ENCODE results near the gene PRRG1.
"Not testable (repeated sequence)": the region's sequence is repeated elsewhere in the genome, so short reads cannot be mapped to it uniquely, and the experiment has no call there.

PRRG1 gene

DNA sequence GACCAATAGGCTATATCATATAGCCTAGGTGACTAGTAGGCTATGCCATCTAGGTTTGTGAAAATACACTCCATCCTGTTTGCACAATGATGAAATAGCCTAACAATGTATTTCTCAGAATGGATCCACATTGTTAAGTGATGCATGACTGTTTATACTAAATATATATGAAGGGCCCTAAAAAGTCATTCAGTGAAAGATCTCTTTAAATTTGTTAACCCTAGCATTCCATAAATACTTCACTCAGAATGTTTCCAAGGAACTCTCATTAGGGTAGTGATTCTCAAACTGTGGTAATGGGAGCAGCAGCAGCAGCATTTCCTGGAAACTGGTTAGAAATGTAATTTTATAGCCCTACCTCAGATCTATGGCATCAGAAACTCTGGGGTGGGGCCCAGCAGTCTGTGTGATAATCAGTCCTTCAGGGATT lies 74.9 kb downstream of the PRRG1 start:
- DNase-seq (no peak), ATAC-seq (no peak)
- Mint-ChIP-seq H3K27me3 (no peaks in the 10 kb centered on the region), H3K4me1 (no peaks in the 10 kb centered on the region), H3K4me3 (no peak overlapping the region), H3K9me3 (no peaks in the 10 kb centered on the region), H3K27ac (no peak overlapping the region)

- no peak overlapping the region for H3K4me3 Mint-ChIP-seq
- H3K4me1 Mint-ChIP-seq, result no peaks in the 10 kb centered on the region
- no peaks in the 10 kb centered on the region for H3K9me3 Mint-ChIP-seq
- H3K27me3 Mint-ChIP-seq, result no peaks in the 10 kb centered on the region
- ATAC-seq (no peak), DNase-seq (no peak)
- H3K27ac Mint-ChIP-seq, result no peak overlapping the region
These were observed 76.2 kb downstream of the PRRG1 start for GRCh38 chrX:37425370-37425769.

GRCh38 chrX:37428962-37429361 lies 79.8 kb downstream of the PRRG1 start:
- not testable (repeated sequence) for H3K4me1 Mint-ChIP-seq, H3K27me3 Mint-ChIP-seq, DNase-seq, H3K4me3 Mint-ChIP-seq, ATAC-seq, H3K27ac Mint-ChIP-seq, H3K9me3 Mint-ChIP-seq

DNA sequence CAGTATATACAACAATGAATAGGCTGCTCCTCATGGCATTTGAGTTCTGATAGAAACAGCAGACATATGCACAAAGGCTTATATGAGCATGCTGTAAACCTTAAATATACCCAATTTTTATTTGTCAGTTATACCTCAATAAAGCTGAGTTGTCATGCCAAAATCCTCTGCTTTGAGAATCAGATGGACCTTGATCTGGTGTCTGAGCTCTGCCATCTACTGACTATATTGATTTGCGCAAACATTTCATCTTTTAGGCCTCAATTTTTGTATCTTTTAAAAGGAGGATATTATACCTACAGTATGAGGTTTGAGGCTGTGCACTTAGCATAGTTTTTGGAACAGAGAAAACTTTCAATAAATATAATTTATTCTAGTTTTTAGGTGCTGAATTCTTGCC lies 85.2 kb downstream of the PRRG1 start:
- Mint-ChIP-seq H3K4me1 (no peaks in the 10 kb centered on the region), H3K9me3 (no peaks in the 10 kb centered on the region), H3K4me3 (no peak overlapping the region), H3K27me3 (no peaks in the 10 kb centered on the region), H3K27ac (no peak overlapping the region)
- DNase-seq (no peak), ATAC-seq (no peak)

GRCh38 chrX:37437160-37437559 lies 88.0 kb downstream of the PRRG1 start:
- no peaks in the 10 kb centered on the region for H3K4me1 Mint-ChIP-seq
- no peak overlapping the region for H3K27ac Mint-ChIP-seq
- no peak for DNase-seq
- no peaks in the 10 kb centered on the region for H3K9me3 Mint-ChIP-seq
- no peak overlapping the region for H3K4me3 Mint-ChIP-seq
- no peak for ATAC-seq
- H3K27me3 Mint-ChIP-seq, result no peaks in the 10 kb centered on the region

- DNase-seq, result no peak
- Mint-ChIP-seq H3K4me1 (no peaks in the 10 kb centered on the region), H3K9me3 (no peaks in the 10 kb centered on the region), H3K4me3 (no peak overlapping the region), H3K27me3 (no peaks in the 10 kb centered on the region), H3K27ac (no peak overlapping the region)
- no peak for ATAC-seq
These were observed 92.2 kb downstream of the PRRG1 start for GRCh38 chrX:37441377-37441776.

- no peak for DNase-seq
- H3K27ac Mint-ChIP-seq, result no peak overlapping the region
- ATAC-seq, result no peak
- no peaks in the 10 kb centered on the region for H3K27me3 Mint-ChIP-seq
- no peaks in the 10 kb centered on the region for H3K9me3 Mint-ChIP-seq
- H3K4me1 Mint-ChIP-seq, result no peaks in the 10 kb centered on the region
- H3K4me3 Mint-ChIP-seq, result no peak overlapping the region
These were observed 96.0 kb downstream of the PRRG1 start for GRCh38 chrX:37445182-37445581.

GRCh38 chrX:37453821-37454220 lies 104.7 kb downstream of the PRRG1 start:
- Mint-ChIP-seq H3K27ac (no peak overlapping the region), H3K9me3 (no peaks in the 10 kb centered on the region), H3K4me3 (no peak overlapping the region), H3K27me3 (no peaks in the 10 kb centered on the region), H3K4me1 (no peaks in the 10 kb centered on the region)
- ATAC-seq, result no peak
- DNase-seq, result no peak

DNA sequence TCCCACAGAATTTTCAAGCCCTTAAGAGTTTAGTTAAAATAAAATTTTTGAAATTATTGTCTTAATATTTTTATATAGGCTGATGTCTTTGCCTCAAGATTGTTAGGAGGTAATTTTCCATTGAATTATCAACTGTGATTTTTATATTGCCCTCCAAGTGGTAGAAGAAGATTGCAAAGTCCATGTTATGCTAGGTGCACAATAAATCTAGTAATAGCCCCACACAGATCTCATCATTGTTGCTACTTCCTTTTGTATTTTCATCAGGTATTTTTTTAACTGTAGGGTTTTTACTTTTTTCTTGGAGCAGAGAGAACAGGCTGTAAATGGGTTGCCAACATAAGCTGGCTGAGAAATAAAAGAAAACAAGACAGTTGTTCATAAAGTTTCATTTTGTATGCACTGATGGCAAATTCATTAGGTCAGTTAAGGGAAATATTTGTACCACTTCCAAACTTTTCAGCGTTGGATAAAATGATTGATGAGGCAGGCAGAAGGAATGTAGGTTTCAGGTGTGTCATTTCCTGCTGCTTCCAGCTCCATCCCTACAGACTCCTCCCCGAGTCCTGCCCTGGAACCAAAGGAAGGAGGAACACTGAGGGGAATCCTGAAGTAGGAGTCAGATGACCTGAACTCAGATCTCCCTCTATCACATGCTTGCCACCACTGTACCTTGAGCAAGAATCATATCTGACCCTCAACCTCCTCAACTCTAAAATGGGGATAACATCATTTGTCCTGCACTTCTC lies 105.5 kb downstream of the PRRG1 start:
- Mint-ChIP-seq H3K9me3 (no peaks in the 10 kb centered on the region), H3K27ac (no peak overlapping the region), H3K4me1 (no peaks in the 10 kb centered on the region), H3K4me3 (no peak overlapping the region), H3K27me3 (peaks cover 3% of the 10 kb centered on the region)
- ATAC-seq (no peak), DNase-seq (no peak)

GRCh38 chrX:37455381-37455780 lies 106.2 kb downstream of the PRRG1 start:
- H3K27ac Mint-ChIP-seq, result no peak overlapping the region
- H3K4me1 Mint-ChIP-seq, result no peaks in the 10 kb centered on the region
- peaks cover 8% of the 10 kb centered on the region for H3K27me3 Mint-ChIP-seq
- ATAC-seq, result no peak
- no peak overlapping the region for H3K4me3 Mint-ChIP-seq
- no peaks in the 10 kb centered on the region for H3K9me3 Mint-ChIP-seq
- no peak for DNase-seq

- H3K27me3 Mint-ChIP-seq, H3K9me3 Mint-ChIP-seq, DNase-seq, H3K27ac Mint-ChIP-seq, H3K4me1 Mint-ChIP-seq, H3K4me3 Mint-ChIP-seq, ATAC-seq: not testable (repeated sequence)
These were observed 111.1 kb downstream of the PRRG1 start for GRCh38 chrX:37460285-37460684.

GRCh38 chrX:37462346-37462745 lies 113.2 kb downstream of the PRRG1 start:
- Mint-ChIP-seq H3K4me3 (no peak overlapping the region), H3K27me3 (peaks cover 8% of the 10 kb centered on the region), H3K27ac (no peak overlapping the region), H3K9me3 (no peaks in the 10 kb centered on the region), H3K4me1 (no peaks in the 10 kb centered on the region)
- no peak for ATAC-seq
- no peak for DNase-seq

GRCh38 chrX:37468124-37468739 lies 119.1 kb downstream of the PRRG1 start:
- H3K27ac Mint-ChIP-seq, result no peak overlapping the region
- no peaks in the 10 kb centered on the region for H3K27me3 Mint-ChIP-seq
- no peaks in the 10 kb centered on the region for H3K4me1 Mint-ChIP-seq
- ATAC-seq (no peak), DNase-seq (no peak)
- no peaks in the 10 kb centered on the region for H3K9me3 Mint-ChIP-seq
- no peak overlapping the region for H3K4me3 Mint-ChIP-seq

DNA sequence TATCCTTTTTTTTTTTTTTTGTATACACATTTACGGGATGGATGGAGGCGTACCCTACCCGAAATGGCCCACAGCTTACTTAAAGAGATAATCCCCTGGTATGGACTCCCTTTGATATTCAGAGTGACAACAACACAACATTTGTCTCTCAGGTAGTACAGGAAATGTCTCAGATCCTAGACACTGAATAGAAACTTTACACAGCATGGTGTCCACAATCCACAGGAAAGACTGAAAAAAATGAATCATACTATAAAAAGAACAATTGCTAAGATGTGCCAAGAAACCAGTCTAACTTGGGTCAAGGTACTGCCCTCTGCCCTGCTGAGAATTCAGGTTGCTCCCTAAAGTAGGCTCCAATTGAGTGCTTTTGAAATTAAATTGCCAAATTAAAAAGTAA lies 121.5 kb downstream of the PRRG1 start:
- Mint-ChIP-seq H3K27me3 (no peaks in the 10 kb centered on the region), H3K27ac (no peak overlapping the region), H3K9me3 (no peaks in the 10 kb centered on the region), H3K4me3 (no peak overlapping the region), H3K4me1 (no peaks in the 10 kb centered on the region)
- no peak for ATAC-seq
- no peak for DNase-seq

DNA sequence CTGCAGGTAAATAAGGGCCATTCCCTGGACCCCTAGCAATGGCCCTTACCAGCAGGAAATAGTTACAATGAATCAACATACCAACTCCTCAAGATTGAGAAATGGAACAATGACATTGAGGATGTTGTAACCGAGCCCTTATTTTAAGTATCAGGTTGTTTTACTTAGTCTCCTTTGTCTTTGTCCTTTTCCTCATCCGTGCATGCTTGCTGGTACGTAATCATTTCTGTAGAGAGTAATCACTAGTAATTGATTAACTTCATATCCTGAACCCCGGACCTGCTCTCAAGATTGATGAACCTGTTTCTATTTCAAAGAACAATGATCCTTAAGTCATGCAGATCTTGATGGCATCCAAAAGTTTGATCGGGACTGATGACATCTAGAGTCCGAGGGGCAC lies 123.7 kb downstream of the PRRG1 start:
- Mint-ChIP-seq H3K4me3 (no peak overlapping the region), H3K4me1 (no peaks in the 10 kb centered on the region), H3K9me3 (no peaks in the 10 kb centered on the region), H3K27me3 (no peaks in the 10 kb centered on the region), H3K27ac (no peak overlapping the region)
- ATAC-seq (no peak), DNase-seq (no peak)

- Mint-ChIP-seq H3K9me3 (no peaks in the 10 kb centered on the region), H3K4me3 (no peak overlapping the region), H3K27ac (no peak overlapping the region), H3K27me3 (no peaks in the 10 kb centered on the region), H3K4me1 (no peaks in the 10 kb centered on the region)
- ATAC-seq, result no peak
- no peak for DNase-seq
These were observed 125.3 kb downstream of the PRRG1 start for GRCh38 chrX:37474478-37474877.

All from stimulated activated naive CD8-positive, alpha-beta T cell treated with anti-CD3 and anti-CD28 coated beads, Interleukin-15, amount 100 ng/mL, for 72 hours (primary cell).